Endometrial microvascular endothelial cells (primary cell): ENCODE data around the gene HTD2. TPM values are rescaled to one million over a fixed set of nuclear protein-coding genes. Genes with fewer than 3 reads are reported as not detected.

Source experiments
- in situ Hi-C: cut with HindIII; loops from 2 replicates; pipeline ENCODE4 v1.10.0; 2017; ENCODE audit warnings: low sequenced_read_pairs, low pct_unique_long_range_greater_than_20kb; ENCODE audit errors: inconsistent ontology term
- total RNA-seq: library from RNA; depleted of rRNA; stranded (reverse); fragments of >200 nt; gene quantifications from one replicate; pipeline ENCODE4 v1.2.3, GENCODE V29; 2015; ENCODE audit errors: inconsistent ontology term

The HTD2 gene
- total RNA-seq, 1 donor from 2014 or later = 20.7 TPM

GRCh38 chr3:58350627-58351013 lies 44.3 kb downstream of the HTD2 start:
- in situ Hi-C loops = no loop called here

DNA sequence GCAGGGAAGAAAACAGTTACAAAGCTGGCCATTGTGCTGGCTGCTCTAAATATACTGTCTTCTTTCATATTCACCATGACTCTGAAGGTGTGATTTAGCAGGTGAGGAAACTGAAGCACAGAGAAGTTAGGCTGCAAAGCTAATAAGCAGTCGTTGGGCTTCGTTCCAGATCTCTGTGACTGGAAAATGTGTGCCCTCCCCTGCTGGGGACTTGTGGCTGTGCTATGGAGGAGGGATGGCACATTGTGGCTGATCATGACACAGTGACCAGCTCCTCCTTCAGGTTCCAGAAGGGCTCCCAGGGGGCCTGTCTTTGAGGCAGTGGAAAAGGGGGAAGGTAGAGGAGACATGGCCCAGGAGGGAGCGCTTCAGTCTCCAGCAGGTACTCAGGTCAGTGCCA lies 45.6 kb downstream of the HTD2 start:
- in situ Hi-C loops = no loop called here

- in situ Hi-C loops = no loop called here
Measured at GRCh38 chr3:58352626-58353025, 46.3 kb downstream of the HTD2 start.

DNA sequence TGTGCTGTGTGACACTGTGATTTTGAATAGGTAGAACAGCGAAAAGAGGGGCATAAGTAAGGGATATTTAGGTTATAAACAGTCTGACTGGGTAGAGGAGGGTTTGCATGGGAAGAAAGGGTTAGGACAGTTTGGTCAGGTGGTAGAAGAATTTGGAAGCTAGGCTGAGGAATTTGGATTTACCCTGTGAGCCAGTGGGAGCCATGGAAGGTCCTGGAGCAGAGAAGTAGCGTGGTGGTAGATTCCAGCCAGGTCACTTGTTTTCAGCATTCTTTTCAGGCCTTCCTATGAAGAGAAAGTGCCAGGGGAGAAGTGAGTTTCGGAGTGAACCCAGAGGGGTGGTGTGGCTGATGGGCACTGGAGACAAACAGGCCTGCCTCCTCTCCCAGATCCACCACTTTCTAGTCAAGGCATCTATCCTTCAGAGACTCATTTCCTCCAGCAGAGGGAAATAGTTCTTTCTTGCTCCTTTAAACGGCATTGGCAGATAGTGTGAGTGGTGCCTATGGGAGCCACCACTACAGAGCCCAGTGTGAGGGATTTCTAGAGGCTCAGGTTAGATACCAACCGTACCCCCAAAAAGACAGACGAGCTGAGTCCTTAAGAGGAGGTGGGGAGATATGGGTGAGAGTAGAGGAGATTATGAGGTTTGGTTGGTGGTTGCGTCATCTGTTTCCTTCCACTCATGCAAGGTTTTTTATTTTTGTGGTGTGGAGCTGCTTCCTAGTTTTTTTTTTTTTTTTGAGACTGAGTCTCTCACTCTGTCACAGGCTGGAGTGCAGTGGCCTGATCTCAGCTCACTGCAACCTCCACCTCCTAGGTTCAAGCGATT lies 47.6 kb downstream of the HTD2 start:
- in situ Hi-C loops = no loop called here

DNA sequence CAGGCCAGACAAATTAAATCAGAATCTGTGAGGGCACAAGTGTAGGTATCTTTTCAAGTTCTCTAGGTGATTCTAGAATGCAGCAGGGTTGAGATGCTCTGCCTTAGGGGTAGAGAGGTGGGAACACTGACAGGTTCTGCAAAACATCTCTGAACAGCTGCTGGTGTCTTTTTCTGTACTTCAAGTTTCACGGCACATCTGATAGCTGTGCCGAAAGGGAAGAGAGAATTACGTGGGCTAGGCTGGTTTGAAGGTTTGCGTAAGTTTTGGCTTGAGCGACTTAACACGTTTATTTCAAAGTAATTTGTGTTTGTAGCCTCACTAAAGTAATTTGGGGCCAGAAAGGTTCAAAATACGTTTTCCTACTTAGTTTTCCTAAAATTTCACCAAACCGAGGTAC lies 48.9 kb downstream of the HTD2 start:
- in situ Hi-C loops = no loop called here

GRCh38 chr3:58356054-58356453 lies 49.7 kb downstream of the HTD2 start:
- in situ Hi-C loops = no loop called here

- in situ Hi-C loops = no loop called here
Measured at GRCh38 chr3:58357402-58357801, 51.1 kb downstream of the HTD2 start.

GRCh38 chr3:58358092-58358491 lies 51.8 kb downstream of the HTD2 start:
- in situ Hi-C loops = no loop called here

- in situ Hi-C loops = no loop called here
Measured at GRCh38 chr3:58358808-58359207, 52.5 kb downstream of the HTD2 start.

DNA sequence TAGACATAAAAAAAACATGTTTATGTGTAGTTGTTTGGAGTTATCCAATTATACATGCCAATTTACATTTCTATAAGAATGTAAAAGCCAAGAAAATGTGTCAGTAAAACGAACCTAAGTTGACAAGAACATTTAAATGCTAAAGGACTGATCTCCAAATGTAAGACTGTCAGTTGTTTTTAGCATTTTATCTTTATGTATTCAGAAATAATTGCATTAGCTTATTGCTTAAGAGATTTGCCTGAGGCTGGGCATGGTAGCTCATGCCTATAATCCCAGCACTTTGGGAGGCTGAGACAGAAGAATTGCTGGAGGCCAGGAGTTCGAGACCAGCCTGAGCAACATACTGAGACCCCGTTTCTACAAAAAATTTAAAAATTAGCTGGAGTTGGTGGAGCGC lies 53.3 kb downstream of the HTD2 start:
- in situ Hi-C loops = no loop called here

- in situ Hi-C loops = no loop called here
Measured at GRCh38 chr3:58361866-58362265, 55.5 kb downstream of the HTD2 start.

GRCh38 chr3:58366699-58367098 lies 60.4 kb downstream of the HTD2 start:
- in situ Hi-C loops = no loop called here

- in situ Hi-C loops = no loop called here
Measured at GRCh38 chr3:58369038-58369437, 62.7 kb downstream of the HTD2 start.

Other genes with a start within 250 kb of the HTD2 start
- not detected for gene DNASE1L3, start 95.5 kb upstream of the HTD2 start, total RNA-seq
- gene ABHD6, start 68.7 kb upstream of the HTD2 start, total RNA-seq = 7.5 TPM
- gene RPP14, start 275 bp upstream of the HTD2 start, total RNA-seq = 18.2 TPM
- 16.0 TPM for gene PXK, start 26.4 kb downstream of the HTD2 start, total RNA-seq
- 98.7 TPM for gene PDHB, start 127.3 kb downstream of the HTD2 start, total RNA-seq
- 8.1 TPM for gene KCTD6, start 185.6 kb downstream of the HTD2 start, total RNA-seq
- 4.3 TPM for gene ACOX2, start 230.7 kb downstream of the HTD2 start, total RNA-seq